Left ventricle myocardium inferior (tissue), 1 donor: Measurements from ENCODE around the gene NFIB. TPM values are rescaled to one million over a fixed set of nuclear protein-coding genes. Genes with fewer than 3 reads are reported as not detected.
A peak's percentile ranks its signal among the peaks of the same experiment; 100 is the strongest.

Experiments
- DNase-seq: peaks from one replicate; pipeline ENCODE4 v3.0.0-alpha.2; 2020
- H3K27ac ChIP-seq: fragments of 200-600 bp; replicated peaks from 2 replicates; pipeline ENCODE4 v1.8.0; 2021
- H3K27me3 ChIP-seq: fragments of 200-600 bp; 2 replicates; pipeline ENCODE4 v1.8.0; 2021; ENCODE audit warnings: low read depth
- H3K36me3 ChIP-seq: fragments of 200-600 bp; 2 replicates; pipeline ENCODE4 v1.8.0; 2021
- H3K4me1 ChIP-seq: fragments of 200-600 bp; 2 replicates; pipeline ENCODE4 v1.8.0; 2021
- H3K4me3 ChIP-seq: fragments of 200-600 bp; 2 replicates; pipeline ENCODE4 v1.8.0; 2021; ENCODE audit warnings: mild to moderate bottlenecking, moderate library complexity
- H3K9me3 ChIP-seq: fragments of 200-600 bp; replicated peaks from 2 replicates; pipeline ENCODE4 v1.8.0; 2021
- intact Hi-C: fragments of 100-400 bp; cut with micrococcal nuclease; formaldehyde crosslinking; loops from one replicate; pipeline ENCODE4 v1.11.0; 2022
- total RNA-seq: library from RNA; stranded (reverse); fragmentation: NEBNext Ultra II Directional; extraction: Animal tissue kit (Norgen Biotek cat#: 25700); gene quantifications from one replicate; pipeline ENCODE4 v1.2.1, GENCODE V29; 2021
- TF ChIP-seq, protein P1 (sequence below): fragments of 200-600 bp; IDR thresholded peaks from 2 replicates; pipeline ENCODE4 v1.8.0; 2021; ENCODE audit warnings: antibody characterized with exemption, mild to moderate bottlenecking, borderline replicate concordance
- donor health status: DM: no; HTN: yes; CAD: no; lungs with severe emphysema.

NFIB gene
- total RNA-seq, 1 donor from 2014 or later, result 110 TPM

DNA sequence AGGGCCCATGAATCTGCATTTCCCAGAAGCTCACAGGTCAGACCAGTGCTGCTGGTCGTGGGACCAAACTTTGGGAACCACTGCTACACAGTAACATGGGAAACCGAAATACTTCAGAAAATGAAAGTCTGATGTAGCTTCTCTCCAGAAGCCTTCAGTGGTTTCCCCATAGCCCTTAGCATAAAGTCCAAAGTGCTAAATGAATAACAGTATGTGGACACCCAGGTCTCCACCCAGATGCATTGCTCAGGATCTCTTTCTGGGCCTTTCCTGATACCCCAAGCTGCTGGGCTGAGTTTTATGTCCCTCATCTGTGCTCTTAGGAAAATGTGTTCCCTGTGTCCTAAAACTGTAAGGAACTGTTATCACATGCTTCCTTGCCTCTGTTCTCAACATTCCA, 100.4 kb downstream of the NFIB start:
- intact Hi-C loops, result no loop called here
- TF ChIP-seq, protein P1, sequence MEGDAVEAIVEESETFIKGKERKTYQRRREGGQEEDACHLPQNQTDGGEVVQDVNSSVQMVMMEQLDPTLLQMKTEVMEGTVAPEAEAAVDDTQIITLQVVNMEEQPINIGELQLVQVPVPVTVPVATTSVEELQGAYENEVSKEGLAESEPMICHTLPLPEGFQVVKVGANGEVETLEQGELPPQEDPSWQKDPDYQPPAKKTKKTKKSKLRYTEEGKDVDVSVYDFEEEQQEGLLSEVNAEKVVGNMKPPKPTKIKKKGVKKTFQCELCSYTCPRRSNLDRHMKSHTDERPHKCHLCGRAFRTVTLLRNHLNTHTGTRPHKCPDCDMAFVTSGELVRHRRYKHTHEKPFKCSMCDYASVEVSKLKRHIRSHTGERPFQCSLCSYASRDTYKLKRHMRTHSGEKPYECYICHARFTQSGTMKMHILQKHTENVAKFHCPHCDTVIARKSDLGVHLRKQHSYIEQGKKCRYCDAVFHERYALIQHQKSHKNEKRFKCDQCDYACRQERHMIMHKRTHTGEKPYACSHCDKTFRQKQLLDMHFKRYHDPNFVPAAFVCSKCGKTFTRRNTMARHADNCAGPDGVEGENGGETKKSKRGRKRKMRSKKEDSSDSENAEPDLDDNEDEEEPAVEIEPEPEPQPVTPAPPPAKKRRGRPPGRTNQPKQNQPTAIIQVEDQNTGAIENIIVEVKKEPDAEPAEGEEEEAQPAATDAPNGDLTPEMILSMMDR, result no peak
- H3K4me1 ChIP-seq, result peaks cover 99% of the 10 kb centered on the region
- H3K9me3 ChIP-seq, result no peaks in the 10 kb centered on the region
- no peaks in the 10 kb centered on the region for H3K27me3 ChIP-seq
- H3K4me3 ChIP-seq, result no peak overlapping the region
- peak overlapping the region; percentile 29 for H3K27ac ChIP-seq
- H3K36me3 ChIP-seq, result no peaks in the 10 kb centered on the region
- no peak for DNase-seq

DNA sequence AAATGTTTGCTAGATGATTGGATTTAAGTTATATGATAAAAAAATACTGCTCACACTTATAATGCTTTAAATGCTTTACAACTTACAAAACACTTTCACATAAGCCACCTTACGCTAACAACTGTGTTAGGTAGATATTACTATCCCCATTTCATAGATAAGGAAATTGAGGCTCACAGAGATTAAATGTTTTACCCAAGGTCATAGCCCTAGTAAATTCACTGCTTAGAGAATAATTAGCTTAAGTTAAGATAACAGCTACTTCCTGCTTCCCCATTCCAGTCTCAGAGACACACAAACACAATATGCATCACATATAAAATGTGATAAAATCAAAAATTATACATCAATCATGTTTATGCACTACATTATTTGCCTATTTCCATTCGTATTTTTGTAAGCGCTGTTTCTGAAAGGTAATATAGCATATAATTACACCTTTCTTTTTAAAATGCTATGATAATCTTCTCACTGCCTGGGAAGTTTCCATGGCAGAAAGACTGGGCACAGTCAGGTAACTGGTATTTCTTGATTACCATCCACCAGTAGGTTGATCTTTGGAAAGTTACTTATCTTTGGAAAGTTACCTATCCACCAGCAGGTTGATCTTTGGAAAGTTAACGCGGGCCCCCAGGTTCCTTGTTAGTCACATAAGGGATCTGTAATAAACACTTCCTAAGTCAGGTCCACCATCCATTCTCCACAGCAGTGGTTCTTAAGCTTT, 101.1 kb downstream of the NFIB start:
- H3K9me3 ChIP-seq, result no peaks in the 10 kb centered on the region
- TF ChIP-seq, protein P1, result no peak
- H3K4me3 ChIP-seq, result no peak overlapping the region
- H3K27ac ChIP-seq, result peak overlapping the region; percentile 29
- intact Hi-C loops, result no loop called here
- no peak for DNase-seq
- H3K36me3 ChIP-seq, result no peaks in the 10 kb centered on the region
- no peaks in the 10 kb centered on the region for H3K27me3 ChIP-seq
- peaks cover 99% of the 10 kb centered on the region for H3K4me1 ChIP-seq

DNA sequence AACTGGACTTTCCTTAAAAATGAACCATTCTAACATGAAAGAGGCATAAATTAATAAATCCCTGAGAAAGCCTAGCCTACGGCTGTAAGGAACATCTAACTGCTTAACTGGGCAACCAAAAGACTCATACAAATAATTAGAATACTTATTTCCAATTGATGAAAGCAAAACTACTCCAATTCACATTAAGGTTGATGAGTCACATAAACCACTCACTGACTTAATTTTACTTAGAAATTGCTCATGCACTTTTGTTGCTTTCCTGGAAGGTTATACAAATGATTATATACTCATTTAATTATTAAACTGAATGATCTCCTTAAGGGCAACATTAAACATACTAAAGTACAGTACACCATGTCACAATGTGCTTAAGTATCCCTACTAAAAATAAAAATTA, 101.9 kb downstream of the NFIB start:
- Histone ChIP-seq H3K27ac (peak overlapping the region; percentile 0), H3K4me3 (no peak overlapping the region), H3K4me1 (peaks cover 99% of the 10 kb centered on the region), H3K36me3 (no peaks in the 10 kb centered on the region), H3K9me3 (no peaks in the 10 kb centered on the region), H3K27me3 (no peaks in the 10 kb centered on the region)
- TF ChIP-seq, protein P1, result no peak
- DNase-seq, result no peak
- intact Hi-C loops, result no loop called here

DNA sequence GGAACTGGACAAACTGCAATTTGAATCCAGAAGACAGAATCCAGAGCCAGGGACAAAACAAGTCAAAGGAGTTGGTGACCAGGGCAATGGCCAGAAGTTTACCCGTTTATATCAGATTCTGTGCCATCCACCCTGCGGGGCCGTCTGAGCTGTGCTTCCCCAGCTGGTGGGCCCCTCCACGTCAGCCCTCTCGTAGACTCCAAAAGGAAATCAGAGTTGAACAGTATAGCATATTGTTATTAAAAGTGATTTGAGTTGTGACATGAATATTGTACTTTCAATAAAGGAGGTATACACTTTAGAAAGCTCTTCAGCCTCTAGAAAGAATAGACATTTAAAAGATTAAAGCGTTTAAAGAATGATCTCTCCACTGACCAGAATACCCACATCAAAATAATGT, 102.4 kb downstream of the NFIB start:
- no peaks in the 10 kb centered on the region for H3K9me3 ChIP-seq
- TF ChIP-seq, protein P1, result no peak
- peaks cover 99% of the 10 kb centered on the region for H3K4me1 ChIP-seq
- no peak for DNase-seq
- peak overlapping the region; percentile 10 for H3K27ac ChIP-seq
- no peaks in the 10 kb centered on the region for H3K36me3 ChIP-seq
- H3K27me3 ChIP-seq, result no peaks in the 10 kb centered on the region
- intact Hi-C loops, result no loop called here
- no peak overlapping the region for H3K4me3 ChIP-seq

DNA sequence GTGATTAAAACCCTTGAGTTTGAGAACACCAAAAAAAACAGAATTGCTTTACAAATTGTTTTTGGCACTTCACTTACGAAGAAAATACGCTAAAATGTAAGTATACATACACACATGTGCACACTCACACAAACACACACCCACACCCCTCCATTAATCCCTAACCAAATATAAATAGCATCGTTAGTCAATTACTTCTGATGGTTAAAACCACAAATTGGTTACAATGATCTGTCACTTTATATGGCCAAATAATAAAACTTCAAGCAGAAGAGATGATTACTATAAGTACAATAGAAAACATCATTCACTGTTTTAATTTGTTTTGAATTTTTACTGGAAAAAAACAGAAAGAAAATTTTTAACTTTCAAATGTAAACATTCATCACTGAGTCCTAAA, 103.5 kb downstream of the NFIB start:
- no peak for DNase-seq
- no peaks in the 10 kb centered on the region for H3K9me3 ChIP-seq
- H3K36me3 ChIP-seq, result no peaks in the 10 kb centered on the region
- no peak overlapping the region for H3K27ac ChIP-seq
- intact Hi-C loops, result no loop called here
- H3K4me1 ChIP-seq, result peaks cover 100% of the 10 kb centered on the region
- H3K4me3 ChIP-seq, result no peak overlapping the region
- no peaks in the 10 kb centered on the region for H3K27me3 ChIP-seq
- TF ChIP-seq, protein P1, result no peak
